SK-N-SH treated with all-trans-retinoic acid at 6 μM for 48 hours (cell line): ENCODE measurements around the gene SAMD3.

Experiments
- ARNTL ChIP-seq: fragments of 450-650 bp; formaldehyde crosslinking; IDR thresholded peaks from 2 replicates; pipeline ENCODE4 v1.5.0; 2020; ENCODE audit warnings: low read depth, mild to moderate bottlenecking, moderate library complexity, borderline replicate concordance
- BACH2 ChIP-seq: fragments of 250-450 bp; sonication (Bioruptor Pico); IDR thresholded peaks from 2 replicates; pipeline ENCODE4 v1.9.0; 2021; ENCODE audit warnings: mild to moderate bottlenecking, borderline replicate concordance
- CREB5 ChIP-seq: fragments of 250-450 bp; sonication (Bioruptor Pico); IDR thresholded peaks from 2 replicates; pipeline ENCODE4 v1.5.1; 2020; ENCODE audit warnings: low read depth, mild to moderate bottlenecking, moderate library complexity
- ESRRG ChIP-seq: fragments of 250-450 bp; sonication (Bioruptor Pico); IDR thresholded peaks from 2 replicates; pipeline ENCODE4 v1.6.1; 2021; ENCODE audit warnings: mild to moderate bottlenecking
- GLIS3 ChIP-seq: fragments of 250-450 bp; sonication (Bioruptor Pico); IDR thresholded peaks from 2 replicates; pipeline ENCODE4 v1.5.0; 2020; ENCODE audit warnings: mild to moderate bottlenecking, moderate library complexity
- PATZ1 ChIP-seq: fragments of 250-450 bp; sonication (Bioruptor Pico); IDR thresholded peaks from 2 replicates; pipeline ENCODE4 v1.8.0; 2020; ENCODE audit warnings: mild to moderate bottlenecking, moderate library complexity, borderline replicate concordance
- RARB ChIP-seq: fragments of 250-450 bp; sonication (Bioruptor Pico); IDR thresholded peaks from 2 replicates; pipeline ENCODE4 v1.8.0; 2021; ENCODE audit warnings: mild to moderate bottlenecking, moderate library complexity
- TOX ChIP-seq: fragments of 250-450 bp; sonication (Bioruptor Pico); IDR thresholded peaks from 2 replicates; pipeline ENCODE4 v1.8.0; 2021; ENCODE audit warnings: mild to moderate bottlenecking, moderate library complexity, borderline replicate concordance
- ZFP3 ChIP-seq: fragments of 250-450 bp; sonication (Bioruptor Pico); IDR thresholded peaks from 2 replicates; pipeline ENCODE4 v1.5.0; 2020; ENCODE audit warnings: mild to moderate bottlenecking, moderate library complexity
- ZFP30 ChIP-seq: fragments of 450-650 bp; formaldehyde crosslinking; IDR thresholded peaks from 2 replicates; pipeline ENCODE4 v1.5.0; 2022; ENCODE audit warnings: mild to moderate bottlenecking, moderate library complexity
- ZNF565 ChIP-seq: fragments of 450-650 bp; formaldehyde crosslinking; conservative IDR thresholded peaks from 2 replicates; pipeline ENCODE4 v1.5.0; 2020; ENCODE audit warnings: low read depth, mild to moderate bottlenecking, moderate library complexity
- ZNF70 ChIP-seq: fragments of 450-650 bp; formaldehyde crosslinking; IDR thresholded peaks from 2 replicates; pipeline ENCODE4 v1.5.0; 2020; ENCODE audit warnings: mild to moderate bottlenecking, moderate library complexity
- ZNF8 ChIP-seq: fragments of 450-650 bp; formaldehyde crosslinking; IDR thresholded peaks from 2 replicates; pipeline ENCODE4 v1.5.0; 2020; ENCODE audit warnings: mild to moderate bottlenecking, moderate library complexity

- no peak for TF ChIP-seq ZNF8
- TF ChIP-seq PATZ1 = no peak
- TF ChIP-seq ZNF565 (CRISPR knock-in tag) = no peak
- TF ChIP-seq BACH2 (CRISPR knock-in tag) = no peak
- TF ChIP-seq ZNF70 (CRISPR knock-in tag) = no peak
- TF ChIP-seq TOX (CRISPR knock-in tag) = no peak
- no peak for TF ChIP-seq CREB5 (CRISPR knock-in tag)
- no peak for TF ChIP-seq ZFP3
- no peak for TF ChIP-seq ESRRG (CRISPR knock-in tag)
- no peak for TF ChIP-seq GLIS3 (CRISPR knock-in tag)
- no peak for TF ChIP-seq ARNTL (CRISPR knock-in tag)
- no peak for TF ChIP-seq RARB (CRISPR knock-in tag)
- no peak for TF ChIP-seq ZFP30 (CRISPR knock-in tag)
Measured at GRCh38 chr6:130198483-130199035, 24.2 kb downstream of the SAMD3 start.
